Measurements from ENCODE around the gene HSP90B1.

The HSP90B1 gene

DNA sequence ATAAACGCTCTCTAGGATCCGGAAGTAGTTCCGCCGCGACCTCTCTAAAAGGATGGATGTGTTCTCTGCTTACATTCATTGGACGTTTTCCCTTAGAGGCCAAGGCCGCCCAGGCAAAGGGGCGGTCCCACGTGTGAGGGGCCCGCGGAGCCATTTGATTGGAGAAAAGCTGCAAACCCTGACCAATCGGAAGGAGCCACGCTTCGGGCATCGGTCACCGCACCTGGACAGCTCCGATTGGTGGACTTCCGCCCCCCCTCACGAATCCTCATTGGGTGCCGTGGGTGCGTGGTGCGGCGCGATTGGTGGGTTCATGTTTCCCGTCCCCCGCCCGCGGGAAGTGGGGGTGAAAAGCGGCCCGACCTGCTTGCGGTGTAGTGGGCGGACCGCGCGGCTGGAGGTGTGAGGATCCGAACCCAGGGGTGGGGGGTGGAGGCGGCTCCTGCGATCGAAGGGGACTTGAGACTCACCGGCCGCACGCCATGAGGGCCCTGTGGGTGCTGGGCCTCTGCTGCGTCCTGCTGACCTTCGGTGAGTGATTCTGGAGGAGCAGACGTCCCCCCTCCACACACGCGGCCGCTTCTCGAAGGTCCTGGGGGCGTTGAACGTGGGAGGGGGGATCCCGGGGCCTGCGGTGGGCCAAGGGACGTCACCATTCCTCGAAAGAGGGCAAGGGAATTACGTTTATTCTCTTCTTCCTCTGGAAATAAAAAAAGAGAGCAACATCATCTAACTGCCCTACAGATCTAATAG, at the start of gene HSP90B1:
TSS of gene HSP90B1 (plus strand) at position 377 of the 753 bp plus-strand sequence. CDS start at position 483, 106 bp downstream.
- DNase-seq: peak; percentile 100

DNA sequence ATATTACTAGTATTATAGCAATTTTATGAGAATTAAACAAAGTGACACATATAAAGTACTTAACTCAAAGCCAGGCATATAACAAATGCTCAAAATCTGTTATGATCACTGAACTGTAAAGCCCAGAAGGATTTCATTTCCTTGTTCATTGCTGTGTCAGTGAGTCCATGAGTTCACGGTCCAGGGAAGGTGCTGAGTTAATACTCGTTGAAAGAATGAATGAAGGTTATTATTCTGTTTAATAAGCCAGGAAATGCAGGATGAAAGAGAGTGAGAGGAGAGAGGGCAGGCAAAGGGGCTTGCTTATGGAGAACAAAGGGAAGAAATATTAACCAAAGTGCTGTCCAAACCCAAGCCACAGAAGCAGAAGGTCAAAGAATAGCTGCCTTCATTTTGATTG, 48.9 kb upstream of the HSP90B1 start:
- DNase-seq: no peak

- DNase-seq: no peak
Measured at GRCh38 chr12:103882861-103883596, 47.2 kb upstream of the HSP90B1 start.

DNA sequence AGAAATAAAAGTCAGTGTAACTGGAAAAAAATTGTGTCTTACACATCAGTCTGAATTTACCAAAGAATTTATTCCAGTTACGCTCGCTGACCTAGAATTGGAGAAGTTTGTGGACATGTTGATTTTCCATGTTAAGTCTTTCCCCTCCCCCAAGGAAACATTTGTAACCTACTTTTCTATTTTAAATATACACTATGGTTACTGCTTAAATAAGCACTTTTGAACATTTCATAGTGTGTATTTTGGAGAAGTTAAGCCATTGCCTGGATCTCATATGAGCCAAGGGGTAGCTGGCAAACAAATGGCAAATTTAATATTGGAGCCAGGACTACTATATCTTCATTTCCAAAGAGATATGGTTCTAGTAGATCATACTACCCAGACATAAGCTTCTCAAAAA, 46.3 kb upstream of the HSP90B1 start:
- DNase-seq: no peak

- no peak for DNase-seq
Measured at GRCh38 chr12:103884316-103884715, 45.9 kb upstream of the HSP90B1 start.

- no peak for DNase-seq
Measured at GRCh38 chr12:103886195-103886797, 43.9 kb upstream of the HSP90B1 start.

DNA sequence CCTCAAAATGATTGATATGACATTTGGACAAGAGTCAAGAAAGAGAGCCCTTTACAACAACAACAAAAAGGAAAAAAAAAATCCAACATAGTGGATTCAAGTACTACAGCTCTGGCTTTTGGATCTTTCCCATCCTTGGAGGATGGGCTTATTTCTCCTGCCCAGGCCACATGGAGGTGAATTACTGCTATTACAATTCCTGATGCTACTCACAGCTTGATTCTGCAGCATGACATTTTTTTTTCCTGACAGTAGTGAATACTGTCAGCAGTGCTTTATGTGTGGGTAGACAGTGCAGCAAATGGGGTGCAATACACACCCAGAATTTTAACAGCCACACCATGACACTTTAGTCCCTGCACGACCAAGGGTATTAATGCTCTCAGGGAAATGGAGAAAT, 42.5 kb upstream of the HSP90B1 start:
- no peak for DNase-seq

DNA sequence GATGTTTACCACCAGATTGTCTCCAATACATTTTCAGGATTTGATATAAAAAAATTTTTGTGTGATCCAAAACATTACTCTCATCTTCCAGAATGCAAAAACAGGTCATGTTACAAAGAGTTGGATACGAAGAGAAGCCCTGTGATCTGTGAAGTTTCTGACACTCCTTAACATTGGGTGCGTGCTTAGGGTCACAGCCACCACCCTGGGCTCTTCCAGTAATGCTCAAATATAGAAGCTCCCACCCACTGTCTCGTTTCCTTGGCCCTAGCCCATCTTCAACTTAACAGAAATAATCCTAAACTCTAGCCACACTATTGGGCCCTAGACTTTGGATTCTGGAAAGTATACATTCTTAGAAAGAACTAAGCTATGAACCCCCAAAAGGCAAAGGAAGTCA, 32.9 kb upstream of the HSP90B1 start:
- DNase-seq: no peak

DNA sequence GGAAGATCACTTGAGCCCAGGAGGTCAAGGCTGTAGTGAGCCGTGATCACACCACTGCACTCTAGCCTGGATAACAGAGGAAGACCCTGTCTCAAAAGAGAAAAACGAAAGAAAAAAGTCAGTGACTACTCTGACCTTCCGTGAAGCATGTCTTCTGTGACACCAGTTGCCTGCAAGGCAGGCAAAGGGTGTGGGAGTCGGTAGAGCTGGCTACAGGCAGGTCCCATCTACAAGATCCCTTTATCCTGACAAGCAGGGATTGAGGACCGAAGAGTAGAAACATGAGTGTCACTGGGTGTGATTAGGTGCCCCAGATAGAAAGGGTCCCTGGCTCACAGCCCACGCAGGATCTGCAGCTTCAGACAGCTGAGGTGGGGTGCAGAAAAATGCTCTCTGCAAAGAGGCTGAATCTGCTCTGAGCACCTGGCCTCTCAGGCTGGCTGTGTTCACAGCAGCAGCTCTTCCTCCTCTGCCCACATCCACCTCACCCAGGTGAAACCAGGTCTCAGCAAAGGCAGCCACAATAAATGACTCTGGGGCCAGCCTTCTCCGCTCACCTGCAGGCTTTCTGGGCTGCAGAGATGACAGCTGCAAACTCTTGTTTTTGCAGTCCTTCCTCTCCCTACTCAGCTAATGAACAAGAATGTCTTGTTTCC, 28.6 kb upstream of the HSP90B1 start:
- DNase-seq: no peak

DNA sequence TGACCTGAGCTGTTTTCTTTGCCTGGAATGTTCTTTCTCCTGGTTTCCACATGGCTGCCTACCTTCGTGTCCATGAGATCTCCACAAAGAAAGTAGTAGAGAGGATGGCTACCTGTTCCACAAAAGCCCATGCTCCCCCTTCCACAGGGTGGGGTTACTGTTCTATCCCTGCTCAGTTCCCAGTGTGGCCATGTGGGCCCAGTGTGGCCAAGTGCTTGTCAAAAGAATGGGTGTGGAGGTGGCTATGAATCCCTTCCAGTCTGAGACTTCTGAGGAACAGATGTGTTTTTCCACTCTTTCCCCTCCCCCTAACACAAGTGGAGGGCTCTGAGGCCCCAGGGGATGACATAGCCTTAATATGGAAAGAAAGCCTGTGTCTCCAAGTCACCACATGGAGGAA, 26.2 kb upstream of the HSP90B1 start:
- DNase-seq: no peak

DNA sequence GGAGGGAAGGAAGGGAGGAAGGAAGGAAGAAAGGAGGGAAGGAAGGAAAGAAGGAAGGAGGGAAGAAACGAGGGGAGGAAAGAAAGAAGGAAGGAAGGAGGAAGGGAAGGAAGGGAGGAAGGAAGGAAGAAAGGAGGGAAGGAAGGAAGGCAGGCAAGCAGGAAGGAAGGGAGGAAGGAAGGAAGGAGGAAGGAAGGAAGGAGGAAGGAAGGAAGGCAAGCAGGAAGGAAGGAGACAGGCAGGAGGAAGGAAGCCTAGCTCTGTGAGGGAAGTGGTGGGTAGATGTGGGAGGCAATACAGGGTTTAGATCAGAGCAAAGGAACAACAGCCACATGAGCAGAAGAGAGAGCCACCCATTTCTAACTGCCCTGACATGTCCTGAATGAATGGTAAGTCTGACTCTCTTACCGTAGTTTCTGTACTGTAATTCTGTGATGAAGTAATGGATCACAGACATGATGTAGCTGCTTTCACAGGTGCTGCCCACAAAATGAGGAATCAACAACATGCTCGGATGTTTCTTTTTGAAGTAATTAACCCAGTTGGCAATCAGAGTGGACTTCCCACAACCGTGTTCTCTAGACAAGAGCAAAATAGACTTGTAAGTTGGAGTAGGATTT, 24.4 kb upstream of the HSP90B1 start:
- DNase-seq: no peak

DNA sequence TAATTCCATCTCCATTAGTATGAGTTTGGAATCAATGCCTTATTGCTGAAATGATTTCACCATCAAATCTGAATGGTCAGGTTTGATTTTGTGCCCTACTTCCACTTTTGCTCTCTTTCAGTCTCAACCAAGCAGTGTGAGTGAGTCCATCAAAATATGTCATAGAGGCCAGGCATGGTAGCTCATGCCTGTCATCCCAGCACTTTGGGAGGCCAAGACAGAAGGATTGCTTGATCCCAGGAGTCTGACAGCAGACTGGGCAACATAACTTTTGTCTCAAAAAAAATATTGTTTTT, 22.0 kb upstream of the HSP90B1 start:
- no peak for DNase-seq

GRCh38 chr12:103908877-103909276, 21.3 kb upstream of the HSP90B1 start:
- no peak for DNase-seq

DNA sequence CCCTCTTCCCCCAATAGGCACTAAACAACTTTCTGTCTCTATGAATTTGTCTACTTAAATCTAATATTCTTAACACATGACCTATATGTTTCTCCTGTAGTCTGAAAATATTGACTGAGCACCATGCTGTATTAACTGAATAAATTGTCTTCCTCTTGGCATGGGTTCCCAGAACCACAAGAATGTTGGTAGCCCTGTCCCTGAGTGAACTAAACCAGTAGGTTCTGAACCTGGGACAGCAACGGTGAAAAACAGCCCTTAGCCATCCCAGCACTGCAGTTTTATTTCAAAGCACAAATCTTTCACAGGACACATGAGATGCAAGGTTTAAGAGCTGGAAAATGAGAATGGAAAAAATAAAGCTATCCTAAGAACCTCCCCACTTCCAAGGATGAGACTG, 20.4 kb upstream of the HSP90B1 start:
- no peak for DNase-seq

- no peak for DNase-seq
Measured at GRCh38 chr12:103912069-103912468, 18.1 kb upstream of the HSP90B1 start.

- DNase-seq: no peak
Measured at GRCh38 chr12:103913100-103913499, 17.1 kb upstream of the HSP90B1 start.

DNA sequence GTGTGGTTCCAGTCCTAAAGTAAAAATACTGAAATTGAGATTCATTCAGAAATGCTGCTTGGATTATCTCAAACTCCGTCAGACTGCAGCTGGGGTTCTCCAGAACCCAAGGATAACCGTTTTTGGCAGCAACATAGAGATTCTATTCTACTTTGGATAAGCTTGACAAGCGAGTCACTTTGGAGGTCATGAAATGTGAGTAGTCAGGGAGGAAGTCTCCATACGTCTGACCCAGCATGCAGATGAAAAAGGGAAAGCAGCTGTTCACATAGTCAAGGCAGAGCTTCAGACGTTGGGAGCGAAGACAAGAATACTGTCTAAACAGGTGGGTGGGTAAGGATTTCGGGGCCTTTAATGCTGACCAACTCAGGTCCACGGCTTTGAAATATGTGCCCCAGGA, 14.9 kb upstream of the HSP90B1 start:
- DNase-seq: no peak

DNA sequence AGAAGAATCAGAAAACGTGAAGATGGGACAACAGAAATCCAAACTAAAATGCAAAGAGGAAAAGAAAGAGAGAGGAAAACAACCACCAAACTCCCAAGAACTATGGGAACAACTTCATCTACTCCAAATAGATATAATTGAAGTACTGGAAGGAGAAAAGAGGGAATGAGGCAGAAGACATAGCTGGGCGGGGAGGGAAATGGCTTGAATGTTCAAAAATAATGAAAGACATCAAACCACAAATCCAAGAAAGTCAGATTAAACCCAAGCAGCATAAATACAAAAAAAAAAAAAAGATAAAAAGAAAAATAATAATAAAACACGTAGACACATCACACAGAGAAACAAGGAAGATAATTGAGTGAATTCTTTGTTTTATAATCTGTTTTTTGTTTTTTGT, 12.3 kb upstream of the HSP90B1 start:
- no peak for DNase-seq

DNA sequence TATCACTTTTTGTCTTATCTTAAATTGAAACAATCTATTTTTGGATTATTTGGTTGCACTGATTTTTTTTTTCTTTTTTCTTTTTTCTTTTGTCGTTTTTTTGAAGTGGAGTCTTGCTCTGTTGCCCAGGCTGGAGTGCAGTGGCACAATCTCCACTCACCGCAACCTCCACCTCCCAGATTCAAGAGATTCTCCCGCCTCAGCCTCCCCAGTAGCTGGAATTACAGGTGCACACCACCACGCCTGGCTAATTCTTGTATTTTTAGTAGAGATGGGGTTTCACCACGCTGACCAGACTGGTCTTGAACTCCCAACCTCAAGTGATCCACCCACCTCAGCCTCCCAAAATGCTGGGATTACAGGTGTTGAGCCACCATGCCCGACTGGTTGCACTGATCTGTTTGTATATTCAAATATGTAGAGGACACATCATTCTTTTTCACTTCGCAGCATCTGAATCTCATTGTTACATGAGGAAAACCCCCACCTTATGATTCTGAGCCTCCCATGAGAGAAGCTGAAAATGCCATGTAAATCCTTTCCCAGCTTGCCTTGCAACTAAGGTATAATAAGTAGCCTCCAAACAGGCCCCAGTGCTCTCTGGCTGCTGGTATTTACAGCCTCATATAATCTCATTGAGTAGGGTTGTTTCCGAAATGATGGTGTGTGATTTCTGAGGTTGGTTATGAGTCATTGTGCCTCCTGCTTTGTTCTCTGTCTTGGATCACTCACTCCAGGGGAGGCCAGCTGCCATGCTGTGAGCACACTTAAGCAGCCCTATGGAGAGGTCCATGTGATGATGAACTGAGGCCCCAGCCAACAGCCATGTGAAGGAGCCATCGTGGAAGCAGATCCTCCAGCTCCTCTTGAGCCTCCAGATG, 5.2 kb upstream of the HSP90B1 start:
- peak; percentile 49 for DNase-seq

DNA sequence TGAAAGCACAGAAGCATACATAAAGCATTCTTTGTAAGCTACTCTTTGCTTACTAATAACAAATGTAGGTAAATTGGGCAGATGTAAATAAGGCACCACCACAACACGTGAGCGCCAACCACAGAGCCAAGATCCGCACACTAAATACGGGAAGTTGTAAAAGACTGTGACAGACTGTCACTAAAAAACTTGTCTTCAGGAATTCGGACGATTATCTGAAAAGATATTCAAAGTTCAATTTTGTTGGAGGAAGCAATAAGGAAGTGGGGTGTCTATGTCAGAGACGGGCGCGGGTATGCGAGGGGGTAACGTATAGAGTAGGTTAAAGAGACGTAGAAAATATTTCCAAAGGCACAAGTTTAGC, 1.5 kb upstream of the HSP90B1 start:
- no peak for DNase-seq

GRCh38 chr12:103929046-103929783, 995 bp upstream of the HSP90B1 start:
- peak; percentile 94 for DNase-seq

GRCh38 chr12:103929784-103930033, 501 bp upstream of the HSP90B1 start:
- DNase-seq: no peak

All from NCI-H446 treated with DMSO at 0.1 percent for 48 hours (cell line).